Karpas-422 (cell line): ENCODE measurements around the gene AOPEP. TPM values are rescaled to one million over a fixed set of nuclear protein-coding genes. Genes with fewer than 3 reads are reported as not detected.

Source experiments
- DNase-seq: peaks from one replicate; pipeline ENCODE4 v3.0.0-alpha.2; 2015
- H2AFZ ChIP-seq: fragments of 200-600 bp; sonication (generic); 2 replicates; pipeline ENCODE4 v1.6.1; 2014; ENCODE audit warnings: antibody characterized with exemption, low read length, mixed read lengths
- H3K27ac ChIP-seq: fragments of 200-600 bp; sonication (generic); 2 replicates; pipeline ENCODE4 v1.5.1; 2014; ENCODE audit warnings: mild to moderate bottlenecking, low read length, moderate library complexity
- H3K27me3 ChIP-seq: fragments of 200-600 bp; sonication (generic); 2 replicates; pipeline ENCODE4 v1.6.1; 2014; ENCODE audit warnings: low read length, mixed read lengths
- H3K36me3 ChIP-seq: fragments of 200-600 bp; sonication (generic); 2 replicates; pipeline ENCODE4 v1.6.1; 2014; ENCODE audit warnings: low read length, mixed read lengths; ENCODE audit not compliant: insufficient read depth
- H3K4me1 ChIP-seq: fragments of 200-600 bp; sonication (generic); 2 replicates; pipeline ENCODE4 v1.6.1; 2014; ENCODE audit warnings: mild to moderate bottlenecking, low read length, mixed read lengths
- H3K4me2 ChIP-seq: fragments of 200-600 bp; sonication (generic); 2 replicates; pipeline ENCODE4 v1.6.1; 2014; ENCODE audit warnings: low read length, low read depth, mild to moderate bottlenecking; ENCODE audit not compliant: poor library complexity, severe bottlenecking
- H3K4me3 ChIP-seq: fragments of 200-600 bp; sonication (generic); 2 replicates; pipeline ENCODE4 v1.5.1; 2014; ENCODE audit warnings: mild to moderate bottlenecking, antibody characterized with exemption, low read length, mixed read lengths
- H3K79me2 ChIP-seq: fragments of 200-600 bp; sonication (generic); 2 replicates; pipeline ENCODE4 v1.6.1; 2014; ENCODE audit warnings: mild to moderate bottlenecking, low read length, mixed read lengths
- H3K9ac ChIP-seq: fragments of 200-600 bp; sonication (generic); 2 replicates; pipeline ENCODE4 v1.6.0; 2014; ENCODE audit warnings: low read length
- H3K9me2 ChIP-seq: fragments of 200-600 bp; sonication (generic), shearing (Covaris generic); replicated peaks from 2 replicates; pipeline ENCODE4 v1.6.0; 2014; ENCODE audit warnings: mild to moderate bottlenecking, low read length, moderate library complexity; ENCODE audit not compliant: insufficient read depth
- H3K9me3 ChIP-seq: fragments of 300-700, 200-600 bp; sonication (generic); 2 replicates; pipeline ENCODE4 v1.6.1; 2014; ENCODE audit warnings: low read length, mixed read lengths
- H4K20me1 ChIP-seq: fragments of 200-600 bp; sonication (generic); 2 replicates; pipeline ENCODE4 v1.6.1; 2014; ENCODE audit warnings: mild to moderate bottlenecking, antibody characterized with exemption, low read length, low read depth; ENCODE audit not compliant: insufficient read depth
- total RNA-seq: library from RNA; depleted of rRNA; stranded (reverse); fragments of >200 nt; shearing (Covaris generic); gene quantifications from 2 replicates; pipeline ENCODE4 v1.2.3, GENCODE V29; 2014; ENCODE audit warnings: low replicate concordance

AOPEP gene
- total RNA-seq, 1 experiment from 2014 or later: 22.7 TPM

DNA sequence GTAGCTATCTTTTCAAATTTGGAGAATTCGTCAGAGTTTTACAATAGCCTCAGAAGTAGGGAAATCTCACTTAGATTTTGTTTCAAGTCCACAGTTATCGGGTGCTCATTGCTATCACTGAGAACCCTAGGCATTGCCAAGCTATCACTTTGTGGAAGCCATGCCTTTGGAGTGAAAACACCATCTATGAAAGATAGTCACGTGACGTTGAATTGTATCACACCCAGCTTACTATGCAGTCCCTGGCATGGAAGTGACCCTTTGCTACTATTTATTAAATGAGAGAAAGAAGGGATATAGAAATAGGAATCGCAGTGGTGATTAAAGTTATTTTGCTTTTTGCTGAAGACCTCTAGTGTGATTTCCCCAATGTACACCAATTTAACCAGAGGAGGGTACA is 97.2 kb downstream of the AOPEP start:
- no peaks in the 10 kb centered on the region for H3K9me3 ChIP-seq
- H3K9ac ChIP-seq: no peak overlapping the region
- DNase-seq: no peak
- H3K4me3 ChIP-seq: no peak overlapping the region
- no peaks in the 10 kb centered on the region for H3K36me3 ChIP-seq
- no peak overlapping the region for H3K4me2 ChIP-seq
- H3K9me2 ChIP-seq: no peaks in the 10 kb centered on the region
- H3K27ac ChIP-seq: no peak overlapping the region
- H3K79me2 ChIP-seq: 0 out of 2 replicates have a peak, but pooled peaks cover 5% of the 10 kb centered on the region
- H4K20me1 ChIP-seq: no peaks in the 10 kb centered on the region
- peaks cover 20% of the 10 kb centered on the region for H3K4me1 ChIP-seq
- H2AFZ ChIP-seq: no peak overlapping the region
- H3K27me3 ChIP-seq: no peaks in the 10 kb centered on the region

DNA sequence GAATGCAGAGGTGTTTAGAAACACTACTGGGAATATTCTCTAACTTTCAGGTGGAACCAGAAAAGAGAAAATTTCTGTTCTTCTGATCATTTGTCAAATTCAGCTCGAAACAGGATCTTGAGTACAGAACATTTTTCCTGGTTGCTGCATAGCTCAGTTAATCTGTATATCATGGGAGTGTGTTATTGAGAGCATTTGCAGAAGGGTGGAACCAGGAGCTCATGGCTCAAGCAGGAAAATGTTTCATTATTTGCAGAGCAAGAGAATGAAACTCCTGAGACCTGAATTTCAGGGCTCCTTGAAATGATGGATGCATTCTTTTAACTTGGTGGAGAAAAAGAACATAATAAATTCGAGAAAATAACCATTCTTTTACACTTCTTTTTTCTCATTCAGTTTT is 97.9 kb downstream of the AOPEP start:
- Histone ChIP-seq H3K9me3 (no peaks in the 10 kb centered on the region), H3K27ac (no peak overlapping the region), H3K9ac (no peak overlapping the region), H3K27me3 (no peaks in the 10 kb centered on the region), H3K36me3 (no peaks in the 10 kb centered on the region), H3K9me2 (no peaks in the 10 kb centered on the region), H3K4me2 (no peak overlapping the region), H4K20me1 (no peaks in the 10 kb centered on the region), H2AFZ (no peak overlapping the region), H3K4me1 (peaks cover 20% of the 10 kb centered on the region), H3K79me2 (peaks cover 6% of the 10 kb centered on the region; the same call in 1 of the 2 replicates), H3K4me3 (no peak overlapping the region)
- DNase-seq: no peak

DNA sequence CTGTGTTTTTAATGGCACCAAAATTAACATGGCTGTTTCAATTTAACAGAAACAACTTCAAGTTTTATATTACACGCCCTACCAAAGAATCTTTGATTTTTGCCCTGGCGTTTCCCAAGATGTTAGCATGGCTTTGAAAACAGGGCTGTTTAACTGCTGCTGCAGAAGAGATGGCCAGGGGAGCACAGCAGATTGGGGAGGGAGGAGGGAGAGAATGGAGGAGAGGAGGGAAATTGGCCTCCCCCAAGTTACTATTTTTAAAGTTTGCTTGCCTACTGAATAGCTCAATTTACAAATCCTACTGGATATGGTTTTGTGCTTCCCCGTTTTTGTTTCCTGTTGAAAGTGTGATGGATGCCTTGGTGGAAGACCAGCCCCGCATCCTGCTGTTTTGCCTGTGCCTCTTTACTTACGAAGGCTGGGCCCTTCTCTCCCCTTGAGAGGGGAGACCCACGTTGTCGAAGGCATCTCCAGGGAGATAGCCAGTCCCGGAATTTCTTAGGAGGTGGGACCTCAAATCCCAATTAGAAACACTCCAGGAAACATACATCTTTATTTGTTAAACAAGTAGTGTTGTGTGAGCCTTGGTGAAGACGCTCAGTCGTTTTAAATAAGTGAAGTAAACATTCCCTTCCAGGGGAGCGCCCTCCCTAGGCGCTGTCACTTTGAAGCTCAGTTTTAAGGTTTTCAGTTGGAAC is 98.6 kb downstream of the AOPEP start:
- Histone ChIP-seq H3K4me3 (no peak overlapping the region), H3K79me2 (peaks cover 9% of the 10 kb centered on the region; the same call in 1 of the 2 replicates), H2AFZ (no peak overlapping the region), H3K9me3 (no peaks in the 10 kb centered on the region), H3K9me2 (no peaks in the 10 kb centered on the region), H3K36me3 (no peaks in the 10 kb centered on the region), H3K27me3 (no peaks in the 10 kb centered on the region), H3K27ac (no peak overlapping the region), H4K20me1 (no peaks in the 10 kb centered on the region), H3K4me1 (peaks cover 20% of the 10 kb centered on the region), H3K4me2 (no peak overlapping the region), H3K9ac (no peak overlapping the region)
- DNase-seq: no peak

DNA sequence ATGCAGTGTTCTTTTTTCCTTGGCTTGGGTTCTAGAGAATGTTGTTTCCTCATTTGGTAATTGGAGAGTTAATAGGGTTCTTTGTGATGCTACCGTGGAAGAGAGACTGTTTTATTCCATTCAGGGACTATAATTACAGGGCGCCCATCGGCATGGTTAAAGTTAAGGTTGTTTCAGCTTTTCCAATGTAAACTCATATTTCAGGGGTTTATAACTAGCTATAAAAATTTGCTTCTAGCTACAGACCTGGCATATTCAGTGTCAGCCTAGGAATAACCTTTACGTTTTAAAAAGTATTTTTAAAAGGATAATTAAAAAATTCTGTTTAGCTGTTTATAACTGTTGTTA is 99.1 kb downstream of the AOPEP start:
- Histone ChIP-seq H3K9me3 (no peaks in the 10 kb centered on the region), H3K79me2 (peaks cover 9% of the 10 kb centered on the region; the same call in 1 of the 2 replicates), H3K4me1 (peaks cover 15% of the 10 kb centered on the region), H3K4me2 (no peak overlapping the region), H3K36me3 (no peaks in the 10 kb centered on the region), H4K20me1 (no peaks in the 10 kb centered on the region), H3K4me3 (no peak overlapping the region), H3K27me3 (no peaks in the 10 kb centered on the region), H2AFZ (no peak overlapping the region), H3K9me2 (no peaks in the 10 kb centered on the region), H3K9ac (no peak overlapping the region), H3K27ac (no peak overlapping the region)
- DNase-seq: no peak

DNA sequence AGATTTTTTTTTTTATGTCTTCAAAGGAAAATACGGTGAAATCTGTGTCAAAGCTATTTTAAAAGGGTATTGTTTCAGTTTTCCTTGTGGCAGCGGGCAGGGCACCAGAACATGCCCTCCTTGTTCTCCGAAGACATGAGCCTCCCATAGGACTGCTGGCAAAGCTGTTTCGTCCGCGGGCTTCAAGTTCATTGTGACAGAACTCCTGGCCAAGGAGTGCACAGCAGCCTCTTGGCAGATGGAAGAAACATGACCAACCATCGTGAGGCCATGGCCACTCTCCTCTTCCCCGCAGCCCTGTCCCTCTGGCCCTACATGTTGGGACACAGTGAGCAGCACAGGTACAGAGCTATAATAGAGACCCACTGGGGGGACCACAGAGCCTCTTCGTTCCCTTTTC is 99.5 kb downstream of the AOPEP start:
- Histone ChIP-seq H3K9ac (no peak overlapping the region), H3K27me3 (no peaks in the 10 kb centered on the region), H3K9me3 (no peaks in the 10 kb centered on the region), H3K4me2 (no peak overlapping the region), H4K20me1 (no peaks in the 10 kb centered on the region), H3K27ac (no peak overlapping the region), H3K36me3 (no peaks in the 10 kb centered on the region), H3K4me1 (peaks cover 10% of the 10 kb centered on the region), H3K4me3 (no peak overlapping the region), H3K9me2 (no peaks in the 10 kb centered on the region), H2AFZ (no peak overlapping the region), H3K79me2 (peaks cover 9% of the 10 kb centered on the region; the same call in 1 of the 2 replicates)
- no peak for DNase-seq

DNA sequence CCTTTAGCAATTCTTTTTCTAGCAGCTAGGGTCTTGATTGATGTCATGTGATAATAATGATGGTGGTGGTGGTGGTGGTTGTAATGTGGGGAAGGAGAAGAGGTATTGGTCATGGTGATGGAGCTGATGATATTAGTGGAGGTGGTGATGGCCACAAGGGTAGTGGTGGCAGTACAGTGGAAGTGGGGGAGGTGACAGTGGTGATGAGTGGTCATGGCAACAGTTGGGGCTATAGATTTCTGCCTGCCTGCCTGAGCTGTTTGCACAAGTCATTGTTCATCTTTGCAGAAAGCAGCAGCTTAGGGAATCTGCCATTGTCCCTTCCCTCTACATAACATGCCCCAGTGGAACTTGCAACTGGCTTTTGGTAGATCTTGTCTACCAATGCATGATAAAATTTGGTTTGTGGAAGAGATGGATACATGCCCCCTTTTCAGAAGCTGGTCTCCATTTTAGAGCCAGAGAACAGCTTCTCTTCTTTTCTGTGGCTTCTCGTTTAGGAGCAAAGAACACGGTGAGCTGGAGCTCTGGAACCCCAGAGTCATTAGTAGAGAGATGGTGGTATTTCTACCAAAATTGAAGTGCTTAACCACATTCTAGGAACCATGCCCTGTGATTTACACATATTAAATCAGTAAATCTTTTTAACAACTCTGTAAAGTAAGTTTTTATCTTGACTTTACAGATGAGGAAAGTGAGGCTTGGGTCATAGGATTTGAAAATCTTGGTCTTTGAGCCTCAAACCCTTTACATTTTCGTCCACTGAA is 100.3 kb downstream of the AOPEP start:
- no peak overlapping the region for H3K9ac ChIP-seq
- no peaks in the 10 kb centered on the region for H3K27me3 ChIP-seq
- no peak overlapping the region for H3K4me3 ChIP-seq
- DNase-seq: no peak
- no peak overlapping the region for H3K27ac ChIP-seq
- no peaks in the 10 kb centered on the region for H3K9me3 ChIP-seq
- no peaks in the 10 kb centered on the region for H3K36me3 ChIP-seq
- peaks cover 2% of the 10 kb centered on the region for H3K4me1 ChIP-seq
- no peak overlapping the region for H2AFZ ChIP-seq
- no peak overlapping the region for H3K4me2 ChIP-seq
- peaks cover 9% of the 10 kb centered on the region; the same call in 1 of the 2 replicates for H3K79me2 ChIP-seq
- no peaks in the 10 kb centered on the region for H4K20me1 ChIP-seq
- H3K9me2 ChIP-seq: no peaks in the 10 kb centered on the region

DNA sequence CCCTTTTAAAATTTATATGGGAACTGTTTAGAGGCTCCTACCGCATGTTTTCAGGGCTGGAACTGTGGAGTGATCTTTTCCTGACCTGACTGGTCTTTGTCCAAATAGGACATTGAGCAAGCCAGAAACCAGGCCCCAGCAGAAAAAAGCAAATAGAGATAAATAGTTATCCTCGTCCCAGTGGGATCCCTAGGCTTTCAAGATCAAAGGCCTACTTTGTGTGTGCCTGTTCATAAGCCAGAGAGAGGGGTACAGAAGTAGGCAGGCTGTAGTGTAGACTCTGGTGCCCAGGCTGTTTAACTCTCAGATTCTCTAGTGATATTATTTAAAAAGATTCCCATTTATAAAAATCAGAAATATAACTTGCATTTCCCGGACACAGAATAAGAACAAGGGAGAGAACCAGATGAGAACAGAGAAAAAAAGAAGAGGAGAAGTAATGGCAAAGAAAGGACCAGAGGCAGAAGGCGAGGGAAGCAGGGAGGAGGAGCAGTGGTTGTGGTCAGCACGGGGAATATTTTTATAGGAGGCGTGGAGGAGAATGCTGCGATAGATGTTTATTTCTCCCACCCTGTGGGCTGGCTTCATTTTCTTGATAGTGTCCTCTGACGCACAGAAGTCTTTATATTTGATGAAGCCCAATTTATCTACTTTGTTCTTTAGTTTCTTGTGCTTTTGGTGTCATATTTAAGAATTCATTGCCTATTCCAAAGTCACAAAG is 101.2 kb downstream of the AOPEP start:
- H3K4me1 ChIP-seq: no peaks in the 10 kb centered on the region
- H3K27me3 ChIP-seq: no peaks in the 10 kb centered on the region
- no peak overlapping the region for H3K9ac ChIP-seq

More for the DNA sequence above, 101.2 kb downstream of the AOPEP start:
- Histone ChIP-seq H3K27ac (no peak overlapping the region), H3K9me3 (no peaks in the 10 kb centered on the region), H3K9me2 (no peaks in the 10 kb centered on the region), H3K79me2 (peaks cover 9% of the 10 kb centered on the region; the same call in 1 of the 2 replicates), H3K4me3 (no peak overlapping the region), H2AFZ (no peak overlapping the region), H3K36me3 (no peaks in the 10 kb centered on the region), H3K4me2 (no peak overlapping the region), H4K20me1 (no peaks in the 10 kb centered on the region)
- DNase-seq: no peak
